ENCODE data around the gene AQP11.
"Not testable (repeated sequence)": the region's sequence is repeated elsewhere in the genome, so short reads cannot be mapped to it uniquely, and the experiment has no call there.

The AQP11 gene, protein sequence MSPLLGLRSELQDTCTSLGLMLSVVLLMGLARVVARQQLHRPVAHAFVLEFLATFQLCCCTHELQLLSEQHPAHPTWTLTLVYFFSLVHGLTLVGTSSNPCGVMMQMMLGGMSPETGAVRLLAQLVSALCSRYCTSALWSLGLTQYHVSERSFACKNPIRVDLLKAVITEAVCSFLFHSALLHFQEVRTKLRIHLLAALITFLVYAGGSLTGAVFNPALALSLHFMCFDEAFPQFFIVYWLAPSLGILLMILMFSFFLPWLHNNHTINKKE

DNA sequence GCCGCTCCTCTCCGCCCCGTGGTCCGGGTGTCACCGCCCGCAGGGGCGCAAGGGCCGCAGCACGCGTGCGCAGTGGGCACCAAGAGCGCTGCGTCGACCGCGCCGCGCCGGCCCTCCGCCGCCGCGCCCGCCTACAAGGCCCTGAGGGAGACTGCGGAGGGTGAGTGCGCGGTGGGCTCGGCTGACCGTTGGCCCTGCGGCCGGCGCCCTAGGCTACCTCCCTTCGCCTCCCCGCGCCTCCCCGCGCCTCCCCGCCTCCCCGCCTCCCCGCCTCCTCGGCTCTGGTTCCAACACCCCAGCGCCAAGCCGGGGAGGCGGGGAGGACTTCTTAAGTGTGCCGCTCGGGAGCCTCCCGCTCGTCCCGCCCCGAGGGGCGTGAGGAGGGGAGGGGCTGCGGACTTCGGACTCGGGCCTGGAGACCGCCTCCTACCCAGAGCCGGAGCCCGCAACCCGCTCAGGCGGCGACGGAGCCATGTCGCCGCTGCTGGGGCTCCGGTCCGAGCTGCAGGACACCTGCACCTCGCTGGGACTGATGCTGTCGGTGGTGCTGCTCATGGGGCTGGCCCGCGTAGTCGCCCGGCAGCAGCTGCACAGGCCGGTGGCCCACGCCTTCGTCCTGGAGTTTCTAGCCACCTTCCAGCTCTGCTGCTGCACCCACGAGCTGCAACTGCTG, at the start of gene AQP11:
Gene AQP11 (plus strand): TSS at position 433 of the 673 bp plus-strand sequence. CDS start 40 bp downstream, at position 473.
- peak; percentile 83 for DNase-seq

DNA sequence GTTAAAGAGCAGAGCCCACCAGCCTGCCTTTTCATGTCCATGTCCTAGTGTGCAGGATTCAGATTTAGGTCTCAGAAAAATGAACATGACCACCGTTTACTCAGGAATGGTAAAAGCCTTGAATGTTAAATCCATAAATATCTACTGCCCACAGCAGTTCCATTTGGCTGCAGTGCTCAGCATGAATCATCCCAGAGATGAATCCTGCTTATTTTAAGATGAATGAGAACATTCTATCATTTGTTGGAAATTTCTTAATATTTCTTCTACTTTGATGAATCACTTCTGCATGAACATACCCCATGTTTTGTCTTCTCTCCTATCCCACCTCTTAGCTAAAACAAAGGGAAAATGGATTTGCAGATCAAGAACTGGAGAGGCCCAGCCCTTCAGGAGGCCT, 47.5 kb upstream of the AQP11 start:
- no peak for DNase-seq

DNA sequence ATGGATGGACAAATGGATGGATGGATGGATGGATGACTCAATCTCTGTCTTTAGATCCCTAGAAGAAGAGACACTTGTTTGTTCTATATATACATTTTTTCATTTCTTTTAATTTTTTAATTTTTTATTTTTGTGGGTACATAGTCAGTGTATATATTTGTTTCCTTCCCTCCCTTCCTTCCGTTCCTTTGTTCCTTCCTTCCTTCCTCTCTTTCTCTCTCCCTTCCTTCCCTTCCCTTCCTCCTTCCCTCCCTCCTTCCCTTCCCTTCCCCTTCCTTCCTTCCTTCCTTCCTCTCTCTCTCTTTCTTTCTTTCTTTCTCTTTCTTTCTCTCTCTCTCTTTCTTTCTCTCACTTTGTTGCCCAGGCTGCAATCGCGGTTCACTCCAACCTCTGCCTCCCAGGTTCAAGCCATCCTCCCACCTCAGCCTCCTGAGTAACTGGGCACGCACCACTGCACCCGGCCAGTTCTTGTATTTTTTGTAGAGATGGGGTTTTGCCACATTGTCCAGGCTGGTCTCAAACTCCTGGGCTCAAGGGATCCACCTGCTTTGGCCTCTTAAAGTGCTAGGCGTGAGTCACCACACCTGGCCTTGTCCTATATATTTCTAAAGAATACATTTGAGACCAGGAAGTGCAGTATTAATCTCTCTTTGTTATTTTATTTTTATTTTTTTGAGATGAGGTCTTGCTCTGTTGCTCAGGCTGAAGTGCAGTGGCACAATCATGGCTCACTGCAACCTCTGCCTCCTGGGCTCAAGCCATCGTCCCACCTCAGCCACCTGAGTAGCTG, 42.5 kb upstream of the AQP11 start:
- DNase-seq: no peak

DNA sequence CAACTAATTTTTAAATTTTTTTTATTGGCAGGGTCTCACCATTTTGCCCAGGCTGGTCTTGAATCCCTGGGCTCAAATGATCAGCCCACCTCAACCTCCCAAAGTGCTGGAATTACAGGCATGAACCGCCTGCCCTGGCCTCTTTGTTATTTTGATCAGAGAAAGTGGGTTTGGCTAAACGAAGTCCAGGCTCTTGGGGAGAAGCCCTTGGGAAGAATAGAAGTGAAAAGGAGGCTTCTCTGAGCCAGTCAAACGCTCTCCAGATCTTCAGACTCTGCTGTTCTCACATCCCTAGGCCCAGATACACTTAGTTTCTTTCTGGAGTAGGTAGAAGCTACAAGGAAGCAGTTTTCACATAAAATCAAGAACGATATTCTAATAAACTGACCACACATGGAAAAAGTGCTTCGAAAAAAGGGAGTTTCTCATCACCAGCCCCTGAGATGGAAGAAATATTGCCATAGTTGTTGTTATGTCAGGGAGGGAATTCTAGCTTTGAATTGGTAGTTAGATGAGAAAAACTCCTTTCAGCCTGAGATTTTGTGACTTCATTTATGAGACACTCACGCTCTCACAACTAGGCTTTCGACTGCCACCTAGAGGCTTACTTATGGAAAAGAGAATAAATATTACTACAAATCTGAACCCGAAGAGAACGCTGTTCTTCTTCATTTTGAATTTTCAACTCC, 41.7 kb upstream of the AQP11 start:
- DNase-seq: no peak

DNA sequence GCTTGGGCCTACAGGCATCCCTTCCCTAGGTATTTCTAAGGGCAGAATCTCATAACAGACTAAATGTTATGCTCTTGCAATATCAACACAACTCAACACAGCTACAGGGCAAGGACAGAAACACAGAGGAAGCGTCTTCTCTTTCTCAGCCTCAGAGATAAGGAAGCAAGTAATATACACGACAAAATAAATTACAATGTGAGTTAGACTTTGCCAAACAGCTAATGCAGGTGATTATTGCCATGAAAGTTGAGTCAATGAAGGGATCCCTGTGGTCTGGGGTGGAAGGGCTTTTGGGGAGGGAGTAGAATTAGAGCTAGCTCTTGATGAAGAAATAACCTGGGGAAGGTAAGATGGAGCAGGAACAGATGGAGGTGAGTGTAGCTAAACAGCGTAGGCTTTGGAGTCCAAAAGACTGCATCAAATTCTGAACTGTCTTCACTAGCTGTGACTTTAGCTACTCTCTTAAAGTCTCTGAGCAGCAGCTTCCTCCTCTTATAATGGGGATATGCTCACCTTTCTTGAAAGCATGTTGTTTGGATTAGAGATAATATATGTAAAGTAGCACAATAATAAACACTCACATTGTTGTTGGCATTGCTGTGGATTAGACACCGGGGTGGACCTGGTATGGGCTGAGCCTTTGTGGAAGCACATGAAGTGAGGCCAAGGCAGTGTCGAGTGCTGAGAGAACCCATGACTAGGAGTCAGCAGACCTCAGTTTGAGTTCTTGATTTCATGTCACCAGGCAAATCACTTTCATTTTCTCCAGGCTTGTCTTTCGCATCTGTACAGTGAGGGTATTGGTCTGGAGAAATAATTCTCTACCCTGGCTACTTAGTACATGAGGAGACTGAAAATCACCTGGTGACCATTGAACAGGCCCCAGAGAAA, 41.0 kb upstream of the AQP11 start:
- no peak for DNase-seq

DNA sequence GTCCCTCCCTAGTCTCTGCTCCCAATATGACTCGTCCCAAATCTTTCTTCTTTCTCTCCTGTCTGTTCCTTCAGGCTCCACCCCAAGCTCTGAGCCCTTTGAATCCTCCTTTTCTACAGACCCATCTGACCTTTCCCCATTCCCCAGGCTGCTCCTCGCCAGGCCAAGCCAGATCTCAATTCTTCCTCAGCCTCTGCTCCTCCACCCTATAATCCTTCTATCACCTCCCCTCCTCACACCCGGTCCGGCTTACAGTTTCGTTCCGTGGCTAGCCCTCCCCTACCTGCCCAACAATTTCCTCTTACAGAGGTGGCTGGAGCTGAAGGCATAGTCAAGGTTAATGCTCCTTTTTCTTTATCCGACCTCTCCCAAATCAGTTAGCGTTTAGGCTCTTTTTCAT, 38.3 kb upstream of the AQP11 start:
- not testable (repeated sequence) for DNase-seq

DNA sequence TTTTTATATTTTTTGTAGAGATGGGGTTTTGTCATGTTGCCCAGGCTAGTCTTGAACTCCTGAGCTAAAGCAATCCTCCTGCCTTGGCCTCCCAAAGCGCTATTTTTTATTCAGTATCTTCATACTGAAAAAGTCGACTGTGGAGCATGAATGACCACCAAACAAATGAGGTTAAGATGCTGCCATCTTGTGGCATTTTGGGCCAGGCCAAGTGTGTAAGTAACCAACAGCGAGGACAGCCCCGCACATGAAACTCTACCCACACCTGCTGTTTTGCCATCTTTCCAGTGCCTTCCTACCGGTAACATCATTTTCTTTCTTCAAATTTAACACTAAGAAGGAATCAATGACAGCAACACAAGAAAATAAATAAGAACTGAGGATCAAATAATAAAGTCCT, 32.2 kb upstream of the AQP11 start:
- DNase-seq: no peak

DNA sequence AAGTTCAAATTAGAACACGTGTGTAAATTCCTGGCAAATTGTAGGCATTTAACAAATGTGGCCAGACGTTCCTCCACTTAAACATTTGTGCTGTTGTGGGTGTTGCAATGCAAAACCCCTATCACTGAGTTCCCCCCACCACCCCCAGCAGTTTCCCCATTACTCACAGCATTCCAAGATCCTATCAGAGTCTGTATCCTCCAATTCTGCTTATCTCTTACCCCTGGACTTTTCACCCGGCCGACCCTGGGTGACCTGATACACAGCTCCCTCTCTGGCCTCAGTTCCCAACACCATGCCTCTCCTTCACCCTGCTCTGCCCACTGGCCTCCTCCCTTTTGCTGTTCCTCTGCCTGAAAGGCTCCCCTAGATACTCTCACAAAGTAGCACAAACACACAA, 31.4 kb upstream of the AQP11 start:
- DNase-seq: no peak

DNA sequence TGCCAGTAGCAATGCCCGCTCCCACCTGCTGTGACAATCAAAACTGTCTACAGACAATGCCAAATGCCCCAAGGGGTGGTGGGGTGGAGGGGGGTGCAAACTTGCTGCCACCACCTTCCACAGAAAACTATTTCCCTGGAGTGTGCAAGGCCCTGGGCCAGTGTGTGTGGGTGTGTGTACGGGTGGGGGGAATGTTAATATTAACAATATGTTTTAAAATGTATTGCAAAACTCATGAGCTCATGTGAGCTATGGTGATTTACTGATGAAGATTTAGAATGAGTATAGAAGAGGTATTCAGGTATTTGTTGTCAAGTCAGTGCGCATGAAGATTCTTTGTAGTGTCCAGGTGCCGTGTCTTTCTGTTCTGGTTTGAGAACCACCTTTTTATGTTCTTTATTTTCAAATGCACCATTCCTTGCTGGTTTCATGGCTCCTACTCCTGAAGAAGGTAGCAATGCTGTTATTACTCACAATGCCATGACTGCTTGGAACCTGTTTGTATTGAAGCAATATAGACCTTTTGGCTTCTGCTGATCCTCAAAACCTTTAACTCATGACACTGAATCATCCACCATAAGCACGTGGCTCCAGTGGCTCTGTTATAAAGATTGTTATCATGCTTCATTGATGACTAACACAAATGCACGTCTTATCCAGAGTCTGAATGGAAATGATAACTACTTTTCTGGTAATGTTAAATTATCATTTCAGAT, 29.9 kb upstream of the AQP11 start:
- DNase-seq: no peak

DNA sequence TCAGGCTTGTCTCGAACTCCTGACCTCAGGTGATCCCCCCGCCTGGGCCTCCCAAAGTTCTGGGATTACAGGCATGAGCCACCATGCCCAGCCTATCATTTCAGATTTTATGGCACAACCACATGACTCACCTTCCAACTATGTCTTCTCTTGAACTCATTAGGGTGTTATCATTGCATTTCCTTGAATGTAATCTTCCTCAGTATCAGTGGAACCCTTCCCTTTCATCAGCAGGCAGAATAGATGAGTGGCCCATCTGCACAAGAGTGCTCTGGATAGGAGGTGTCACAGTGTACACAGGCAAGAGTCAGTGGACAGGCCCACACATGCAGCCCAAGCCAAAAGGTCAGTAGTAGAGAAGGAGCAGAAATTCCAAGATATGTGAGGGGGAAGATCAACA, 29.1 kb upstream of the AQP11 start:
- DNase-seq: no peak

DNA sequence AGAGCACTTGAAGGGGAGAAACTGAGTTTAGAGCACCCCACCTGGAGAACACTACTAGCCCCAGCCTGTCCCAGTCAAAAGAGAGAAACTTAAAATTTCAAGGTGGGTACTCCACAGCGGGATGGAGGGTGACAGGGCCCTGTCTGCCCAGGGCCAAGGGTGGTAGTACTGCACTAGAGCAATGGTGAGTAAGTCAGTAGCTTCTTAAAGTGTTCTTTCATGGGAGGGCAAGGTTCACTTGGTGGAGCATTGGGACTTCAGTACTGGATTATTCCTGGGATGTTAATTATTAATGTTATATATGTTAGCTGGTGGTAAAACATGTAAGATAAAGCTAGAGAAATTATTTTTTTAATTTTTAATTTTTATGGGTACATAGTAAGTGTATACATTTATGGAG, 28.5 kb upstream of the AQP11 start:
- no peak for DNase-seq

DNA sequence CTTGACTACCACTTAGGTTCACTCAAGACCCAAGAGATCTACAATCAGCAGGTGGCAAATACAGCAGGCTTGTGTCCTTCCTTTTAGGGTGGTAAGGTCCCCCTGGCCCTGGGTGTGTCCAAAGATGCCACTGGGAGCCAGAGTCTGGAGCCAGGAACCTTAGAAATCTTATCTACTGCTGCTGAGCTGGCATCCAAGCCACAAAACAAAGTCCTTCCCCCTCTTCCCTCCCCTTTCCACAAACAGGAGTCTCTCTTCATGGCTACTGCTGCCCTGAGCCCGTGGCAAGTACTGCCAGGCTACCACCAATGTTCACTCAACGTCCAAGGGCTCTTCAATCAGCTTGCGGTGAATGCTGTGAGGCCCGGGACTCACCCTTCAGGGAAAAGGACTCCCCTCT, 21.4 kb upstream of the AQP11 start:
- no peak for DNase-seq

DNA sequence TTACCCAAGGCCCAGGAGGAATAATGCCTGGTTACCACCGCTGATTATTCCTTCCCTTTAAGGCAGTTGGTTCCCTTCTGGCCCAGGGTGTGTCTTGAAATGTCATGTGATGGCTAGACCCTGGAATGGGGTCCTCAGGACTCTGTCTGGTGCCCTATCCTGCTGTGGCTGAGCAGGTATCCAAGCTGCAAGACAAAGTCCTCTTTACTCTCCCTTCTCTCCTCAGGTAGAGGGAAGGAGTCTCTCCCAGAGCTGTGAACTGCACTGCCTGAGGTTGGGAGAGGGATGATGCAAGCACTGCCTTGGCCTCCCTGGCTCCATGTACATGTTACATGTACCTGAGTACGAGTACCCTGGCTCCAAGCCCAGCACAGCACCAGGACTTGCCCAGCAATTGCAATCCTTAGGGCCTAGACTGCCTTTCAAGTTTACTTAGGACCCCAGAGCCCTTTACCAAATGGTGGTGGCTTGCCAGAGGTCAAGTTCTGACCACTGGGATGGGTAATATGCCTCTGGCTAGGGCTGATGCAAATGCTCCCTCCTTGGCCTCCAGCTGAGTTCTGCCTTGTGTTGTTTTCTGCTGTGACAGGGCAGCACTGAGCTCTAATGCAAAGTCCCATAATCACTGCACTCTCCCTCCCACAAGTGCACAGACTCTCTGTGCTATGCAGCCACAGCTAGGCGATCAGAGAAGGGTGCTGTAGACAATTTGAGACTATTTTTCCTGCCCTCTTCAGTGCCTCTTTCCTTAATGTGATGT, 20.7 kb upstream of the AQP11 start:
- DNase-seq: no peak

DNA sequence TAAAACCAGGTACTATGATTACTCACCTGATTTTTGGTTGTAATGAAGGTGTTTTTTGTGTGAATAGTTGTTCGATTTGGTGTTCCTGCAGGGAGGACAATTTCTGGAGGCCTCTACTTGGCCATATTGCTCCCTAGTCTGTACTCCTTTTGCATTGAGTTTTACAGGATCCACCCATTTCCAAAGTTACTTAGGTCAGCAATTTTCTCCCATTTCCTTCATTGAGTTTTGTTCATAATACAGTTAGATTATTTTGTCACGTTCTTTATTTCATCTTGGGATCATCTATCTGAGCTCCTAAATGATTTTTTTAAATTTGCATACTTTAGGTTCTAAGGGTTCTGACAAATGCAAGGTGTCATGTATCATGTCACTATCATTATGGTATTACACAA, 20.1 kb upstream of the AQP11 start:
- DNase-seq: no peak

DNA sequence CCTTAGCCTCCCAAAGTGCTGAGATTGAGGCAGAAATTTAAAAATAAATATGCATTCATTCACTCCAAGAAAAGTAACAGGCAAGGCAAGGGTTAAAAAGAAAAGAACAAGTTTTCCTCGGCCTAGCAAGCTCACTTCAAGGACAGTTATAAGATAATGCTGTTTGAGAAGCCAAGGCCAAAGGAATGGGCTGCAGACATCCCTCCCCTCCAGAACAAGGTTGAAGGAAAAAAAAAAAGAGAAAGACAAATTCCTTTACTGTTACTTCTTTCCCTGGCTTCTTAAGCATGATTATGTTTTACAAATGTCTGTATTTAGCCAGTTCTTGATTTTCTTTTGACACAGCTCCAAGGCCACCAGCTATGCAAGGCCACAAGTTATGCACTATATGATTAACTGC, 18.9 kb upstream of the AQP11 start:
- DNase-seq: not testable (repeated sequence)

DNA sequence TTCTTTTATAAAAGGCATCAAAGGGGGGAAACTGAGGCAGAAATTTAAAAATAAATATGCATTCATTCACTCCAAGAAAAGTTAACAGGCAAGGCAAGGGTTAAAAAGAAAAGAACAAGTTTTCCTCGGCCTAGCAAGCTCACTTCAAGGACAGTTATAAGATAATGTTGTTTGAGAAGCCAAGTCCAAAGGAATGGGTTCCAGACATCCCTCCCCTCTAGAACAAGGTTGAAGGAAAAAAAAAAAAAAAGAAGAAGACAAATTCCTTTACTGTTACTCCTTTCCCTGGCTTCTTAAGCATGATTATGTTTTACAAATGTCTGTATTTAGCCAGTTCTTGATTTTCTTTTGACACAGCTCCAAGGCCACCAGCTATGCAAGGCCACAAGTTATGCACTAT, 14.3 kb upstream of the AQP11 start:
- not testable (repeated sequence) for DNase-seq

DNA sequence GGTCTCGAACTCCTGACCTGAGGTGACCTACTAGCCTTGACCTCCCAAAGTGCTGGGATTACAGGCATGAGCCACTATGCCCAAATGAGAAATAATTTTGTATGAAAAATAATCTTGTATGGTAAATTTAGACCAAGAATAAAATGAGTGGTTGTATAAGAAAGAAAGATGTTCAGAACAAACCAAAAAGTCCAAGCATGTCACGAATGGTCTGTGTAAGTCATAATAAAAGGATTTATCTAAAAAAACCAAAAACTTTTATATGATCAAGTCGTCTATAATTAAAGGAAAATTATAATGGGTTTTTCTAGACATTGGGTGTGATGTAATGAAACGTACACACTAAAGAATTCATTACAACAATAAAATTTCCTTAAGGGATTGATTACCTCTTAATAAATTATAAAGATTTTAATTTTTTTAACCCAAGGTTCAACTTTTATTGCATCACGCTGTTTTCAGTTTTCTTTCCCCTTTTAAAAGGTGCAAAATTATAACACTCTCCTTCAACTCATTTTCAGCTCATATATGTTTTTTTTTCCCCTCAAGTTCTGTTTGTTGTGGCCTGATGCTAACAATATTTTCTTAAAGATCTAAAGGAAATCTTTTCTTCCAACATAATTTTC, 8.9 kb upstream of the AQP11 start:
- DNase-seq: no peak

DNA sequence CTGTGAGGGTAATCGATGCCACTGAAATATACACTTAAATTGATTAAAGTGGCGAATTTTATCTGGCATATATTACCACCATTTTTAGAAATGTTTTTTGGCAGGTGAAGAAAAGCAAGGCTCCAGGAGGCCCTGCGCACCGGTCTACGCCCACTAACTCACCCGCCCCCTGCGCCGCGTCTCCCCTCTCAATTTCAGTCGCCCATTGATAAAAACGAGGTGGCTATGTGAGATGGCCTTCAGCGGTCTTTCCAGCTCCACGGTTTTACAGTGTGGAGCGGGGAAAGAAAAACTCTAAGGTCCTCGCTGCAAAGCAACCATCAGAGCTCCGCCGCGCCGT, 602 bp upstream of the AQP11 start:
- DNase-seq: no peak

DNA sequence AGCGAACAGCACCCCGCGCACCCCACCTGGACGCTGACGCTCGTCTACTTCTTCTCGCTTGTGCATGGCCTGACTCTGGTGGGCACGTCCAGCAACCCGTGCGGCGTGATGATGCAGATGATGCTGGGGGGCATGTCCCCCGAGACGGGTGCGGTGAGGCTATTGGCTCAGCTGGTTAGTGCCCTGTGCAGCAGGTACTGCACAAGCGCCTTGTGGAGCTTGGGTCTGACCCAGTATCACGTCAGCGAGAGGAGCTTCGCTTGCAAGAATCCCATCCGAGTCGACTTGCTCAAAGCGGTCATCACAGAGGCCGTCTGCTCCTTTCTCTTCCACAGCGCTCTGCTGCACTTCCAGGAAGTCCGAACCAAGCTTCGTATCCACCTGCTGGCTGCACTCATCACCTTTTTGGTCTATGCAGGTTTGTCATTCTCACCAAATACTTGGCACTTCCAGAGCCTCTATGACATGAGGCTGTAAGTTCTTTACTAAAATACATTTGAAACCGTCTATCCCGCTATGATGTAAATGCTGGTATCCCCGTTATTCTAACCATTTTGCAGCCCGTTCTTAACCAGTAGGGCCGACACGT, 535 bp downstream of the AQP11 start:
- DNase-seq: peak; percentile 63

DNA sequence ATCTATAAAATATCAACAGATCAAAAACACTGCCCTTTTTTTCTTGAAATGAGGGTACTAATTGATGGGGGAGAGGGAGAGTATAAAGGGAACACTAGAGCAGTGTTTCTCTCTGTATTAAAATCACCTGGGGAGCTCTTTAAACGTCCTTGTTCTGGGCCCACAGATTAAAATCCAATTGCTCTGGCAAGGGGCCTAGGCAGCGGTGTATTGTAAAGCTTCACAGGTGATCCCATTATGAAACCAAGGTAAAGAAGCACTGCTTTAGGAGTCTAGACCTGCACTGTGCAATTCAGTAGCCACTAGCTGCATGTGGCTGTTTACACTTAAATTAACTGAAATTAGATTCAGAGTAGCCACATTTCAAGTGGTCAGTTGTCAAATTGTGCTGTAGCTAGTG, 3.0 kb downstream of the AQP11 start:
- no peak for DNase-seq
